Thoracic aorta (tissue), 2 donors: ENCODE data around the gene GDA. TPM values are rescaled to one million over a fixed set of nuclear protein-coding genes. Genes with fewer than 3 reads are reported as not detected.

Source experiments
- ATAC-seq: fragments of 150-250 bp; one replicate; pipeline ENCODE4 v1.8.0; 2017; ENCODE audit warnings: low read depth; ENCODE audit not compliant: insufficient number of reproducible peaks, low FRiP score
- DNase-seq: peaks from one replicate; pipeline ENCODE4 v3.0.0-alpha.2; 2020; ENCODE audit warnings: low spot score
- H3K27ac ChIP-seq, 2 donors: fragments of 200-600 bp; sonication (generic); 1 replicate in 1 of 2; 2 replicates in 1 of 2; pipeline ENCODE4 v1.5.1; 2016; ENCODE audit warnings: mild to moderate bottlenecking in 2 of 2, moderate library complexity in 2 of 2
- H3K27me3 ChIP-seq: fragments of 200-600 bp; sonication (generic); replicated peaks from 2 replicates; pipeline ENCODE4 v1.6.0; 2016; ENCODE audit warnings: mild to moderate bottlenecking; ENCODE audit not compliant: insufficient read depth
- H3K36me3 ChIP-seq: fragments of 200-600 bp; sonication (generic); one replicate; pipeline ENCODE4 v1.5.1; 2016
- H3K4me1 ChIP-seq, 2 donors: fragments of 200-600 bp; sonication (generic); 1 replicate in 1 of 2; 2 replicates in 1 of 2; pipeline versions ENCODE4 v1.5.1 to v1.6.0; 2016; ENCODE audit warnings: low read depth in 2 of 2, mild to moderate bottlenecking in 1 of 2; ENCODE audit not compliant: control insufficient read depth in 1 of 2
- H3K4me3 ChIP-seq: fragments of 200-600 bp; sonication (generic); 2 replicates; pipeline ENCODE4 v1.5.1; 2016; ENCODE audit warnings: mild to moderate bottlenecking
- H3K9me3 ChIP-seq: fragments of 200-600 bp; sonication (generic); 2 replicates; pipeline ENCODE4 v1.5.1; 2016
- total RNA-seq, 2 donors: library from RNA; depleted of rRNA; stranded (reverse); fragments of >200 nt; gene quantifications; one replicate each; pipeline versions ENCODE4 v1.1.0 to v1.2.3, GENCODE V29; 2016
- TF ChIP-seq, protein P1 (sequence below): fragments of 200-600 bp; sonication (generic); IDR thresholded peaks from one replicate; pipeline ENCODE4 v1.5.1; 2019; ENCODE audit warnings: antibody characterized with exemption

GDA gene
- total RNA-seq, 2 donors from 2014 or later = not detected

DNA sequence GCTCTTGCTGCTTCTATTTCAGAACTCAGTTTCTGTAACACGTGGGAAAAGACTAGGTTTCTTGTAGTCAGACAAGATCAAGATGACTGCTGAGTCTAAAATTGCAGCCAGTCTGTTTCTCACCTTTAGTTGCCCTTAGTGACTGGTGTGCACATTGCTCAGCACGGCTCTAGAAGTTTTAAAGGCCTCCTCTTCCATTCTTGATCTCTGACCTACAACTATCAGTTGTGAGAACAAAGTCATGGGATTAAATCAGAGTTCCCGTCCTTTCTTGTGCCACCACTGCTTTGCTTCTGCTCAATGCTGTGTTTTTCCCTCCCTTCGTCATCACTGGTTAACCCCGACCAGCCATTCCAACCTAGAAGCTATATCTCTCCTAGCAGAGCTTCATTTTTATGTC lies 52.8 kb downstream of the GDA start:
- ATAC-seq = no peak
- no peak overlapping the region for H3K27ac ChIP-seq

DNA sequence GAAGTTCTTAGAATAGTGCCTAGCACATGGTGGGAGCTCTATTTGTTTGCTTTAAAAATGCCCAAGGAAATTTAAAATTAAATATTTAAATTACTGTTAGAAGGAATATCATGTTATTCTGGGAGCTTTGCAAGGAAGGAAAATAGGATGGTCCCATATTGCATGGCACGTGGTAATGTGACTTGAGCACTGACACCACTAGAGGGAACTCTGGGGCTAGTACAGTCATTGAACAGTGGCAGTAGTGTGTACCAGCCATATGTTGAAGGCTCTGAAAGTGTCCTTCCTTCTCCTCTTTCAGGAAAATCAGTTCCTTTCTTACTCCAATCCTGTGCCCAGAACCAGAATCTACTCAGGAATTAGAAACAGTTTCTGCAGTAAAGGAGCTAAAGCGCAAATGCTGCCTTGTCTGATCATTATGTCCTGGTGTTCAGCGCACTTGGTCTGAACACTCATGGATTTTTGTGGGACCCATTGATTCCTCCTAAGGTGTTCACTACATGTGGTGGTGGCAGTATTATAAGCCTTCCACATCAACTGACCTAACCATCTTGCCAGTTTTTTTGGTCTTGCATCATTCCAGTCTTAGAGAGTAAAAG lies 54.1 kb downstream of the GDA start:
- Histone ChIP-seq H3K36me3 (no peaks in the 10 kb centered on the region), H3K4me3 (no peak overlapping the region), H3K27ac (no peak overlapping the region), H3K27me3 (no peaks in the 10 kb centered on the region), H3K4me1 (no peaks in the 10 kb centered on the region), H3K9me3 (no peaks in the 10 kb centered on the region)
- DNase-seq = no peak
- no peak for ATAC-seq
- TF ChIP-seq, protein P1, sequence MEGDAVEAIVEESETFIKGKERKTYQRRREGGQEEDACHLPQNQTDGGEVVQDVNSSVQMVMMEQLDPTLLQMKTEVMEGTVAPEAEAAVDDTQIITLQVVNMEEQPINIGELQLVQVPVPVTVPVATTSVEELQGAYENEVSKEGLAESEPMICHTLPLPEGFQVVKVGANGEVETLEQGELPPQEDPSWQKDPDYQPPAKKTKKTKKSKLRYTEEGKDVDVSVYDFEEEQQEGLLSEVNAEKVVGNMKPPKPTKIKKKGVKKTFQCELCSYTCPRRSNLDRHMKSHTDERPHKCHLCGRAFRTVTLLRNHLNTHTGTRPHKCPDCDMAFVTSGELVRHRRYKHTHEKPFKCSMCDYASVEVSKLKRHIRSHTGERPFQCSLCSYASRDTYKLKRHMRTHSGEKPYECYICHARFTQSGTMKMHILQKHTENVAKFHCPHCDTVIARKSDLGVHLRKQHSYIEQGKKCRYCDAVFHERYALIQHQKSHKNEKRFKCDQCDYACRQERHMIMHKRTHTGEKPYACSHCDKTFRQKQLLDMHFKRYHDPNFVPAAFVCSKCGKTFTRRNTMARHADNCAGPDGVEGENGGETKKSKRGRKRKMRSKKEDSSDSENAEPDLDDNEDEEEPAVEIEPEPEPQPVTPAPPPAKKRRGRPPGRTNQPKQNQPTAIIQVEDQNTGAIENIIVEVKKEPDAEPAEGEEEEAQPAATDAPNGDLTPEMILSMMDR = no peak

More for the DNA sequence above, 52.8 kb downstream of the GDA start:
- TF ChIP-seq, protein P1 = no peak
- no peaks in the 10 kb centered on the region for H3K36me3 ChIP-seq
- DNase-seq = no peak
- H3K4me3 ChIP-seq = no peak overlapping the region
- H3K4me1 ChIP-seq = no peaks in the 10 kb centered on the region
- H3K9me3 ChIP-seq = no peaks in the 10 kb centered on the region
- H3K27me3 ChIP-seq = no peaks in the 10 kb centered on the region

DNA sequence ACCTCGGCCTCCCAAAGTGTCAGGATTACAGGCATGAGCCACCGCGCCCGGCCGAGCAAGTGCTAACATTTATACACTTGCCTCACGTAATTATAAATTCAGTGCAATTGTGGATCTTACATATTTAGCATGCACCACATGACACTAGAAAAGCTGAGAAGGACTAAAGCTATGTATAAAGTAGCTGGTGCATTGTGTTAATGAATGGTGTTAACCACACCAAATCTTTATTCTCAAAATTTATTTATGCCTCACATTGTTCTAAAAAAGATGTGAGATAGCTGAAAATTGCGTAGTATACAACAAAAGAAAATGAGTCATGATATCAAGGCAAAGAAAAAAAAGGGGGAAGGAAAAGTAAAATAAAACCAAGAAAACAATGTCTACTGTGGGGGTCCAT lies 54.8 kb downstream of the GDA start:
- Histone ChIP-seq H3K4me1 (no peaks in the 10 kb centered on the region), H3K27me3 (no peaks in the 10 kb centered on the region), H3K9me3 (no peaks in the 10 kb centered on the region), H3K27ac (no peak overlapping the region), H3K36me3 (no peaks in the 10 kb centered on the region), H3K4me3 (no peak overlapping the region)
- no peak for ATAC-seq
- no peak for DNase-seq
- TF ChIP-seq, protein P1 = no peak

DNA sequence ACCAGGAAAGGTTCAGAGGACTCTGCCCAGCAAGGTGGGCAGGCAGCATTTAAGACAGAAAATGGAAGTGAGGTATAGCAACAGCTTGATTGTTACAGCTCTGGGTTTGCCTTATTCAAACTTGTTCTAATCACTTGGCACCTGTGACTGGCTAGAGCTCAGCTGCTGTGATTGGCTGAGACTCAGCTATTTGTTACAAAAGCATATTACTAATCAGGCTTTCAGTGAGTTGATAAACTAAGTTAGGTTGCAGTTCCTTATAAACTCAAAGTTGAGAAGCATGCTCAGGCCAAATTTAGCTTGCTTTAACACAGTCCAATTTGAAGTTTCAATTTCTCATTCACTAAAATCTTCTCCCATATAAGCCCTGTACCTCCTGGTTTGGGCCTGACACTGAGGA lies 56.3 kb downstream of the GDA start:
- H3K4me3 ChIP-seq = no peak overlapping the region
- TF ChIP-seq, protein P1 = no peak
- H3K27me3 ChIP-seq = no peaks in the 10 kb centered on the region
- H3K9me3 ChIP-seq = no peaks in the 10 kb centered on the region
- no peaks in the 10 kb centered on the region for H3K36me3 ChIP-seq
- ATAC-seq = no peak
- no peak overlapping the region for H3K27ac ChIP-seq
- no peak for DNase-seq
- no peaks in the 10 kb centered on the region for H3K4me1 ChIP-seq

DNA sequence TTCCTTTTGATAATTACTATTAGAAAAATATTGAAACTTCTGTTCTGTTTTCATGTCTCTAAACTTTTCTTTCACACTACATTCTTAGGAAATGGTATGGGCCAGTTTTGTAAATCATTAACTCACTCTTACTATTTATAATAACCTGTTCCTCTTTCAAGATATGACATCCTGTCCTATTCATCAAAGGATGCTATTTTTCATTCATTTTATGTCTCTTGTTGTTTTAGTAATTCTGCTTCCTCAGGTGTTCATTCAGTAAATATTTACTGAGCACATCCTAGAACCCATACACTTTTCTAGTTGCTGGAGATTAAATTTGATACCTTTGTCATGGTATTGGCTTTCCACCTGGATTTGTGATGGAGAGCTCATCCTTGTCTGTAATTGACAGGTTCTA lies 58.0 kb downstream of the GDA start:
- no peaks in the 10 kb centered on the region for H3K36me3 ChIP-seq
- no peaks in the 10 kb centered on the region for H3K9me3 ChIP-seq
- no peak overlapping the region for H3K27ac ChIP-seq
- DNase-seq (no peak), ATAC-seq (no peak)
- no peaks in the 10 kb centered on the region for H3K27me3 ChIP-seq
- H3K4me1 ChIP-seq = no peaks in the 10 kb centered on the region
- H3K4me3 ChIP-seq = no peak overlapping the region
- TF ChIP-seq, protein P1 = no peak
